Effector memory CD4-positive, alpha-beta T cell (primary cell): Measurements from ENCODE around the gene TKT.

Source experiments
- DNase-seq, 3 donors: peaks; one replicate each; pipeline ENCODE4 v3.0.0-alpha.2; 2020
- H3K27ac ChIP-seq: 2 replicates; pipeline ENCODE4 v1.7.0; 2013; ENCODE audit warnings: mild to moderate bottlenecking, low read length, moderate library complexity; ENCODE audit not compliant: insufficient read depth, poor library complexity, severe bottlenecking
- H3K27me3 ChIP-seq: replicated peaks from 2 replicates; pipeline ENCODE4 v1.7.0; 2013; ENCODE audit warnings: mild to moderate bottlenecking, low read length; ENCODE audit not compliant: insufficient read depth, control insufficient read depth, poor library complexity, severe bottlenecking
- H3K36me3 ChIP-seq: 2 replicates; pipeline ENCODE4 v1.7.0; 2013; ENCODE audit warnings: mild to moderate bottlenecking, low read length, moderate library complexity; ENCODE audit not compliant: control insufficient read depth, insufficient read depth
- H3K4me1 ChIP-seq: 2 replicates; pipeline ENCODE4 v1.7.0; 2013; ENCODE audit warnings: low read length, mild to moderate bottlenecking; ENCODE audit not compliant: control insufficient read depth, insufficient read depth, poor library complexity, severe bottlenecking
- H3K4me3 ChIP-seq: 2 replicates; pipeline ENCODE4 v1.7.0; 2013; ENCODE audit warnings: low read length, low read depth, mild to moderate bottlenecking; ENCODE audit not compliant: insufficient read depth, poor library complexity, severe bottlenecking
- H3K9me3 ChIP-seq: 2 replicates; pipeline ENCODE4 v1.7.0; 2013; ENCODE audit warnings: mild to moderate bottlenecking, low read length, moderate library complexity; ENCODE audit not compliant: control insufficient read depth

Gene TKT

DNA sequence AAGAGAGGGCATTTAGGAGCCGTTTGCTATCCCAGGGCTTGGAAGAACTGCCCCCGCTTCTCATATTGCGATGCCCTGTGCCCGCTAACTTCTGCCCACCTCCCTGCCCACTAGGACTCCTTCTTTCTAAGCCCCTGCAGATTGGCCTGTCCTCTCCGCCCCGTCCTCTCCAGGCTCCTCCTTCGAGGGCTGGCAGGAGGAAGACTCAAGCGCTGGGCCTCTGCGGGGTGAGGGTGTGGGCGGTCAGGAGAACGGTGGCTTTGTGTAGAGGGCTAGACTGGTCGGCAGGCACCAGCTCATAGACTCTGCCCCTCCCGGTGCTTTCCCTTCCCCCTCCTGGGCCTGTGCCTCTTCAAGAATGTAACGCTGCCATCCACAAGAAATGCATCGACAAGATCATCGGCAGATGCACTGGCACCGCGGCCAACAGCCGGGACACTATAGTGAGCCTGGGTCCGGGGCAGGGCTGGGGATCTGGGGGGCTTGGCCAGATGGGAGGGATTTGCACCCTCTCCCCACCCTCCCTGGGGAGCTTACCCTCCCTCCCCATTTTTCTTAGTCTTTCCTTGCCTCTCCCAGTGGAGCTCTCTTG is 73.0 kb downstream of the TKT start:
- no peak overlapping the region for H3K4me3 ChIP-seq
- peaks cover 72% of the 10 kb centered on the region for H3K36me3 ChIP-seq
- H3K27me3 ChIP-seq, result no peaks in the 10 kb centered on the region
- H3K27ac ChIP-seq, result no peak overlapping the region
- no peak for DNase-seq
- H3K4me1 ChIP-seq, result no peaks in the 10 kb centered on the region
- no peaks in the 10 kb centered on the region for H3K9me3 ChIP-seq

DNA sequence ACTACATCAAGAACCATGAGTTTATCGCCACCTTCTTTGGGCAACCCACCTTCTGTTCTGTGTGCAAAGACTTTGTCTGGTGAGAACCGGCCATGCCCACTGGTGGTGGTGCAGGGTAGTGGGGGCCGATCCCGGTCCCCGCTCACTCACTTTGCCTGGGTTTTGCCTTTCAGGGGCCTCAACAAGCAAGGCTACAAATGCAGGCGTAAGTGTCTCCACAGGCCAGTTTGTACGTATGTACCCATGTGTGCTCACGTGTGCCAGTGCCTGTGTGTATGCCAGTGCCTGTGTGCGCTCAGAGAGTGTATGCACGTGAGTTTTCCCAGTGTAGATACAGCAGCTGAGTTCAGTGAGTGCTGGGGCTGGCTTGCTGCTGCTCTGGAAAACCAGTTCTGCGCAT is 74.3 kb downstream of the TKT start:
- no peak overlapping the region for H3K27ac ChIP-seq
- H3K9me3 ChIP-seq, result no peaks in the 10 kb centered on the region
- H3K36me3 ChIP-seq, result peaks cover 70% of the 10 kb centered on the region
- H3K4me3 ChIP-seq, result no peak overlapping the region
- no peaks in the 10 kb centered on the region for H3K4me1 ChIP-seq
- H3K27me3 ChIP-seq, result no peaks in the 10 kb centered on the region
- DNase-seq, result no peak

DNA sequence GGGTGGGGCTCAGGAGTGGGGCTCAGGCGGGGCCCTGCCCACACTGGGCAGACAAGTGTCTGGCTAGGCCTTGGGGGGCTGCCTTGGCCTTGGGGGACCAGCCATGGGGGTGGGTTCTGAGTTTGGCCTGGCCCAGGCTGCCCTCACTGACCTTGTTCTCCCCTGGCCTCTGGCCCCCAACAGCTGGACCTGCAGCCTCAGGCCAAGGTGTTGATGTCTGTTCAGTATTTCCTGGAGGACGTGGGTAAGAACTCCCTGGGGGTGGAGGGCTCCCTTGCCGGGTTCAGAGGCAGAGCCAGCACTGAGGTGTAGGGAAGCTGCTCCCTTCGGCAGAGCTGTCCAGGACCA is 74.8 kb downstream of the TKT start:
- H3K27ac ChIP-seq, result no peak overlapping the region
- H3K4me3 ChIP-seq, result no peak overlapping the region
- peaks cover 64% of the 10 kb centered on the region for H3K36me3 ChIP-seq
- no peaks in the 10 kb centered on the region for H3K9me3 ChIP-seq
- H3K4me1 ChIP-seq, result no peaks in the 10 kb centered on the region
- no peaks in the 10 kb centered on the region for H3K27me3 ChIP-seq
- DNase-seq, result no peak

DNA sequence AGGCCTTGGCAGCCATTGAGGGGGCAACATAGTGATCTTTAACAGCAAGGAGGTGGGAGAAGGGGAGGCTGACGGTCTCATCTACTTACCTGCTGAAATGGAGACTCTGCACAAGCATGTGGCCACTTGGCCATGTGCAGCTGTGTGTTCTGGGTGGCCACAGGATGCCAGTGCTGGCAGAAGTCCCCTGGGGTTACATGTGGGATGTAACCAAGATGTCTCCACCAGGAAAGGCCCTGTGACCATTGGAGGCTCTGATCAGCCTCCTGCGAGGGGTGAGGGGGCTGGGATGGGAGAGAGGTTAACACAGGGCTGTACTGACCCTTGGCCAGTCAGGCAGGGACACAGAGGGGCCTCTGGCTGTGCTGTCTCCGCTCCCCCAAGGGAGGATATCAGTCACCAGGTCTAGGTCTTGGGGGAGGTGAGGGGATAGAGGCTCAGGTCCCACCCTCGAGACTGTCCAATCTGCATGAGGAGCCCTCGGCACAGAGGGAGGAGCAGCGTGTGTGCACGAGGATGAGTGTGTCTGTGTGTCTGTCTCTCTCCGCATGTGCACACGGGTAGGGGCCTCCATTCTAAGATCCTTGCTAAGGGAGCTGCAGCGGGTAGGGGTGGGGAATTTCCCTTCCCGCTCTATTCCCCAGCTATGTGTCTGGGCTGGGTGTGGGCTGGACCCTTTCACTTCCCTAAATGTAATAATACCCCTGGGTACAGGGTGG is 75.4 kb downstream of the TKT start:
- DNase-seq, result no peak
- Histone ChIP-seq H3K4me1 (no peaks in the 10 kb centered on the region), H3K36me3 (peaks cover 60% of the 10 kb centered on the region), H3K9me3 (no peaks in the 10 kb centered on the region), H3K4me3 (no peak overlapping the region), H3K27ac (no peak overlapping the region), H3K27me3 (no peaks in the 10 kb centered on the region)

DNA sequence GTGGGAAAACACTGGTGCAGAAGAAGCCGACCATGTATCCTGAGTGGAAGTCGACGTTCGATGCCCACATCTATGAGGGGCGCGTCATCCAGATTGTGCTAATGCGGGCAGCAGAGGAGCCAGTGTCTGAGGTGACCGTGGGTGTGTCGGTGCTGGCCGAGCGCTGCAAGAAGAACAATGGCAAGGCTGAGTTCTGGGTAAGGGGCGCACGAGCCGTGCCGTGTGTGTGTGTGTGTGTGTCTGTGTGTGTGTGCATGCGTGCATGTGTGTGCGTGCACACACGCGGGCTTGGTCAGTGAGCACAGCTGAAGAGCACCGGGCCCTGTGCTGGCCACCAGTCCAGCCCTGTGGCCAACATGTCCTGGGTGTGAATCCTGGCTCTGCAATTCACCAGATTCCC is 76.2 kb downstream of the TKT start:
- Histone ChIP-seq H3K9me3 (no peaks in the 10 kb centered on the region), H3K4me1 (no peaks in the 10 kb centered on the region), H3K27ac (no peak overlapping the region), H3K4me3 (no peak overlapping the region), H3K27me3 (no peaks in the 10 kb centered on the region), H3K36me3 (peaks cover 52% of the 10 kb centered on the region)
- no peak for DNase-seq

DNA sequence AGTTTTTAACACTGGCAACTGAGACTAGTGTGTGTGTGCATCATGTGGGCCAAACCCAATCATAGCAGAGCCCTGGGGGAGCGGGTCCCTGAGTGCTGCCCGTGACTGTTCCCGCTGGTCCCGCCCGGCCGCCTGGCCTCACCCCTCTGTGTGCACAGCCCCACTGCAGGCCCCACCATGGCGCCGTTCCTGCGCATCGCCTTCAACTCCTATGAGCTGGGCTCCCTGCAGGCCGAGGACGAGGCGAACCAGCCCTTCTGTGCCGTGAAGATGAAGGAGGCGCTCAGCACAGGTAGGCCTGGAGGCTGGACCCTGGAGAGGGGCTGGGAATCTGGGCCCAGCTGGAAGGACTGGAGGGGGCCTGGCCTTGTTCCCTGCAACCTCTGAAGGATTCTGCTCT is 77.6 kb downstream of the TKT start:
- Histone ChIP-seq H3K27me3 (no peaks in the 10 kb centered on the region), H3K9me3 (no peaks in the 10 kb centered on the region), H3K4me3 (no peak overlapping the region), H3K27ac (no peak overlapping the region), H3K36me3 (peaks cover 46% of the 10 kb centered on the region), H3K4me1 (no peaks in the 10 kb centered on the region)
- DNase-seq, result no peak

DNA sequence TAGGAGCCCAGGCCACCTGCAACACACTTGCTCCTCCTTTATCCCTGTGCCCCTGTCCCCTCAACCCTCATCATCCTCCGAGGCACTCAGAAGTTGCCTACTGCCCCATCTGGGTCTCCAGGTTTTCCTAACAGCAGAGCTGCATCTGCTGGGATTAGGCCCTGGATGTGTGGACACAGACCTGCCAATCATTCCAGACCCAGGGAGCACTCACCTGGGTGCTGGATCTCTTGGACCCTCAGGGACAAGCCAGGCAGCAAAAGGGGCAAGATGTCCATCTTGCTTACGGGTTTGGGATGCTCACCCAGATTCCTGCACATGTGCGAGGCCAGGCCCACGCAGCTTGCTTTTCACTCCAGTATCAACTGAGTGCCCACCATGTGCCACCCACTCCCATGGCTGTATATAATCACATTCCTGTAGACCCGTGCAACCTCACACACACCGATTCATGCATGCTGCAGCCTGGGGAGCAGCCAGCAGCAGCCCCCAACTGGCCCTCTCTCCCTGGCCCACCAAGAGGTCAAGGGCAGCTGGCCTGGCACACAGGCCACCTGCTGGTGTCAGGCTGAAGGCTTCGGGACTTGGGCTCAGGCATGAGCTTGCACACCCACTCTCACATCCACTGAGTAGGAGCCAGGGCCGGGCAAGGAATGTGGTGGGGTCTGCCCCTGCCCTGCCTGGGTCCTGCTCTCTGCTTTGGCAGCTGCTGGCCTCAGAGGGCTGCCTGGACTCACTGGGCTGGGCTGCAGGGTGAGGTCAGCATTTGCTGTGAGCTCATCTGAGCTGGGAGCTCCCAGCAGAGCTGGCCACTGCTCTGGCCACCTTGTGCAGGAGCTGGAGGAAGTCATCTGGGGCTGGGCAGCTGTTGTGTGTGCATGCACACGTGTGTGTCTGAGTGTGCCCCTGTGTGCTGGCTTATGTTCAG is 79.9 kb downstream of the TKT start:
- H3K4me1 ChIP-seq, result no peaks in the 10 kb centered on the region
- no peak overlapping the region for H3K27ac ChIP-seq
- no peaks in the 10 kb centered on the region for H3K9me3 ChIP-seq
- DNase-seq, result no peak
- peaks cover 27% of the 10 kb centered on the region for H3K36me3 ChIP-seq
- H3K27me3 ChIP-seq, result no peaks in the 10 kb centered on the region
- no peak overlapping the region for H3K4me3 ChIP-seq
